T-cell (primary cell): ENCODE data around the gene STRIT1. TPM values are rescaled to one million over a fixed set of nuclear protein-coding genes. Genes with fewer than 3 reads are reported as not detected.

ENCODE experiments used
- ATAC-seq, 4 experiments: fragments of 200-7000 bp in 3 of 4; fragments of 150-1000 bp in 1 of 4; cut with Tn5 transposase; replicated peaks in 1 of 4; 1 replicate in 3 of 4; 2 replicates in 1 of 4; pipeline ENCODE4 v1.10.0; 2021; ENCODE audit warnings: moderate library complexity in 3 of 4, mild to moderate bottlenecking in 2 of 4, moderate number of reproducible peaks in 1 of 4
- CTCF ChIA-PET, 2 donors: fragments of 300-600 bp; sonication (Branson Sonifier 250); formaldehyde crosslinking; loops; one replicate each; lab custom pipeline; 2022; ENCODE audit warnings: antibody characterized with exemption in 2 of 2; lab: Charles Lee
- POLR2A ChIA-PET, 2 donors: fragments of 300-600 bp; sonication (Branson Sonifier 250); formaldehyde crosslinking; loops; one replicate each; lab custom pipeline; 2022; ENCODE audit warnings: antibody characterized with exemption in 2 of 2; lab: Charles Lee
- DNase-seq, 35 experiments: peaks; one replicate each; pipeline versions ENCODE4 v3.0.0 to v3.0.0-alpha.2; 2013 to 2023
- H3K27ac ChIP-seq: one replicate; pipeline ENCODE4 v1.5.1; 2013; ENCODE audit warnings: low read length
- H3K27me3 ChIP-seq, 2 experiments: replicated peaks in 1 of 2; 1 replicate in 1 of 2; 2 replicates in 1 of 2; pipeline versions ENCODE4 v1.6.1 to v1.7.0; 2013; ENCODE audit warnings: low read length in 1 of 2, mixed read lengths in 1 of 2; ENCODE audit not compliant: control insufficient read depth in 2 of 2, insufficient read depth in 2 of 2; ENCODE audit errors: extremely low read depth in 1 of 2
- H3K36me3 ChIP-seq, 2 donors: 1 replicate in 1 of 2; 2 replicates in 1 of 2; pipeline versions ENCODE4 v1.6.1 to v1.7.0; 2013; ENCODE audit warnings: low read length in 1 of 2; ENCODE audit not compliant: control insufficient read depth in 2 of 2, insufficient read depth in 1 of 2; ENCODE audit errors: extremely low read depth in 1 of 2
- H3K4me1 ChIP-seq, 2 experiments: 1 replicate in 1 of 2; 2 replicates in 1 of 2; pipeline versions ENCODE4 v1.6.1 to v1.7.0; 2013; ENCODE audit warnings: low read length in 2 of 2, mixed read lengths in 1 of 2; ENCODE audit not compliant: insufficient read depth in 2 of 2, control insufficient read depth in 1 of 2; ENCODE audit errors: extremely low read depth in 1 of 2
- H3K4me3 ChIP-seq, 2 donors: 1 replicate in 1 of 2; 2 replicates in 1 of 2; pipeline versions ENCODE4 v1.5.1 to v1.7.0; 2013; ENCODE audit warnings: mild to moderate bottlenecking in 2 of 2, low read length in 1 of 2, moderate library complexity in 1 of 2; ENCODE audit not compliant: control insufficient read depth in 1 of 2; ENCODE audit errors: extremely low read depth in 1 of 2
- H3K9me3 ChIP-seq: 2 replicates; pipeline ENCODE4 v1.7.0; 2013
- H3K27ac Mint-ChIP-seq, 2 donors: one replicate each; pipeline ENCODE4 v1.8.0; 2020 to 2021; ENCODE audit warnings: mild to moderate bottlenecking in 2 of 2, mixed read lengths in 2 of 2
- H3K27me3 Mint-ChIP-seq, 2 donors: one replicate each; pipeline ENCODE4 v1.8.0; 2021 to 2022; ENCODE audit warnings: mixed read lengths in 2 of 2
- H3K36me3 Mint-ChIP-seq: one replicate; pipeline ENCODE4 v1.8.0; 2021; ENCODE audit warnings: mixed read lengths
- H3K4me1 Mint-ChIP-seq, 3 donors: one replicate each; pipeline ENCODE4 v1.8.0; 2020 to 2022; ENCODE audit warnings: mixed read lengths in 3 of 3, mild to moderate bottlenecking in 1 of 3
- H3K4me3 Mint-ChIP-seq, 3 donors: one replicate each; pipeline ENCODE4 v1.8.0; 2020 to 2022; ENCODE audit warnings: mild to moderate bottlenecking in 3 of 3, mixed read lengths in 3 of 3, moderate library complexity in 3 of 3
- H3K9me3 Mint-ChIP-seq, 3 donors: one replicate each; pipeline ENCODE4 v1.8.0; 2020 to 2022; ENCODE audit warnings: mixed read lengths in 3 of 3
- WGBS: methylation state at CpG from one replicate; pipeline ENCODE4 v1.1.5; 2013; ENCODE audit warnings: missing lambda C conversion rate; ENCODE audit not compliant: insufficient coverage; 5-methylcytosine and 5-hydroxymethylcytosine counted together
- total RNA-seq, 35 experiments: library from RNA in 6 of 35; stranded (reverse) in 6 of 35; fragments of 120-200 nt in 1 of 35; gene quantifications; one replicate each; pipeline versions ENCODE4 v1.2.1 to v1.2.4 and lab custom pipeline; 2013 to 2026

The STRIT1 gene
- total RNA-seq, 5 donors from 2014 or later (not counting 1 experiment from before 2014, with no cell fraction given): not detected

DNA sequence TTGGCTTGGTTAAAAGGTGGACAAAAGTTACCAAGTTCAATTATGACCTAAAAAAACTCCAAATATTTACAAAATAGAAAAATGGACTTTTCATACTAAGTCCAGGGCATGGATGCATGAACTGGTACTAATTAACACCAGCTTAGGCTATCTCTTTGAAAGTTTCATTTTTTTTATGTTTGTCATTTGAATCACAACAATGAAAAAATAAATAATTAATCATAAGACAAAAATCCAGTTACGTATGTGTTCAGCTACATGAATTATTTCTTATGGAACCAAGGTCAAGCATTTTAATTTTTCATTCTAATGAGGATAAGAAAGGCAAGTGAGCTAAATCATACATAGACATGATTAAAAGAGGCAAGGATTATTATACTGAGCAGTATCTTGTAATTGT is 23.7 kb upstream of the STRIT1 start:
- ChIA-PET CTCF (interaction anchor here (0.5 kb wide), 2 partner anchors 171 to 642 kb away, joined by 3 read pairs; no protein-coding TSS in a partner anchor), POLR2A (no interaction called here)
- H3K9me3 ChIP-seq: no peaks in the 10 kb centered on the region
- H3K36me3 ChIP-seq: no peaks in the 10 kb centered on the region
- no peaks in the 10 kb centered on the region for H3K27me3 Mint-ChIP-seq
- H3K4me1 ChIP-seq: no peaks in the 10 kb centered on the region
- H3K4me3 Mint-ChIP-seq: no peak overlapping the region
- no peak for ATAC-seq
- H3K36me3 Mint-ChIP-seq: no peaks in the 10 kb centered on the region
- H3K4me1 Mint-ChIP-seq: no peaks in the 10 kb centered on the region
- no peak overlapping the region for H3K27ac Mint-ChIP-seq
- H3K9me3 Mint-ChIP-seq: no peaks in the 10 kb centered on the region
- DNase-seq: no peak
- no CpG with 5 or more reads among the region's 1 CpG for WGBS
- no peak overlapping the region for H3K4me3 ChIP-seq
- no peaks in the 10 kb centered on the region for H3K27me3 ChIP-seq
- H3K27ac ChIP-seq: no peak overlapping the region

DNA sequence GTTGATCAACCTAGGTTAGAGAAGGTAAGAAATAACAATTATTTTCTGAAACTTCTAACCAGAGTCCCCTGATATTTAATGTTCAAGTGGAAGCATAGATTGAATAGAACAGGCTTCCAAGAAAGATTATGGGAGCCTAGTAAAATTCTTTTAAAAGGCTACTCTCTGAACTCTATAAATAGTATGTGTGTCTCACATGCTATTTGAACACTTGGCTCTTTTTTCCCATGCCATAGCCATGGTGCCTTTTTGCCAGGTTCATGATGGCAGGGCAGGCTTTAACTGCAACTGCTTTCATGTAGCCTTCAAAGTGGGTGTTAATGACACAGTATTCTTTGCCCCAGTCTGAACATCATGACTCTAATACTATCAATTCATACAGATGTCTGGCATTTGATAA is 22.9 kb upstream of the STRIT1 start:
- CTCF ChIA-PET: no interaction called here
- Mint-ChIP-seq H3K4me1 (no peaks in the 10 kb centered on the region), H3K27ac (no peak overlapping the region), H3K4me3 (no peak overlapping the region), H3K27me3 (no peaks in the 10 kb centered on the region), H3K9me3 (no peaks in the 10 kb centered on the region), H3K36me3 (no peaks in the 10 kb centered on the region)
- Histone ChIP-seq H3K27ac (no peak overlapping the region), H3K27me3 (no peaks in the 10 kb centered on the region), H3K4me3 (no peak overlapping the region), H3K36me3 (no peaks in the 10 kb centered on the region), H3K4me1 (no peaks in the 10 kb centered on the region), H3K9me3 (no peaks in the 10 kb centered on the region)
- no peak for DNase-seq
- ATAC-seq: no peak
- POLR2A ChIA-PET: no interaction called here

GRCh38 chr3:155313916-155314315 is 20.4 kb upstream of the STRIT1 start:
- no CpG with 5 or more reads among the region's 2 CpGs for WGBS
- Mint-ChIP-seq H3K4me3 (no peak overlapping the region), H3K27ac (no peak overlapping the region), H3K9me3 (no peaks in the 10 kb centered on the region), H3K36me3 (no peaks in the 10 kb centered on the region), H3K4me1 (no peaks in the 10 kb centered on the region), H3K27me3 (no peaks in the 10 kb centered on the region)
- ChIA-PET CTCF (no interaction called here), POLR2A (no interaction called here)
- no peak for DNase-seq
- H3K4me3 ChIP-seq: no peak overlapping the region
- no peaks in the 10 kb centered on the region for H3K27me3 ChIP-seq
- no peaks in the 10 kb centered on the region for H3K9me3 ChIP-seq
- H3K27ac ChIP-seq: no peak overlapping the region
- ATAC-seq: no peak
- H3K4me1 ChIP-seq: no peaks in the 10 kb centered on the region
- no peaks in the 10 kb centered on the region for H3K36me3 ChIP-seq

DNA sequence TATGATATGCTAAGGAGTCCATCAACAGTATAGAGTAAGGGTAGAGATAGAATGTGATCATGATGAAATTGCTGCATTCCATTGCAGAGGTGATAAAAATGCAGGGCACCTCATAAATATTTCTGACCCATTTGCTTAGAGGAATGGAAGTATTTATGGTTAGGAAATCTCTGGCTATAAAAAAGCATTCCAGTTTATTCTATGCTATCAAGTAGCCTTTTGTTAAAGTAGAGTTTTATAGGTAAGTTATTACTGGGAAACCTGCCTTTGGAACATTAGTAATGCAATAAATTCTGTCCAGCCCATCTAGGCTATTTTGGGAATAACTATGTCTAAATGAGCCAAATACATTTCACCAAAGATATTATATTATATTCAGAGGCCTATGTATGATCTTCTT is 19.8 kb upstream of the STRIT1 start:
- ATAC-seq: no peak
- no peaks in the 10 kb centered on the region for H3K36me3 ChIP-seq
- no peaks in the 10 kb centered on the region for H3K4me1 Mint-ChIP-seq
- ChIA-PET CTCF (interaction anchor here in 1 of 2 donors (0.5 kb wide), 1 partner anchor 22 kb away, joined by 3 read pairs; no protein-coding TSS in a partner anchor), POLR2A (no interaction called here)
- DNase-seq: no peak
- peaks cover 0 to 3% of the 10 kb centered on the region in 2 experiments for H3K27me3 ChIP-seq
- H3K27me3 Mint-ChIP-seq: no peaks in the 10 kb centered on the region
- H3K4me1 ChIP-seq: no peaks in the 10 kb centered on the region
- no peaks in the 10 kb centered on the region for H3K36me3 Mint-ChIP-seq
- H3K27ac ChIP-seq: no peak overlapping the region
- H3K9me3 ChIP-seq: no peaks in the 10 kb centered on the region
- no peak overlapping the region for H3K4me3 ChIP-seq
- no peaks in the 10 kb centered on the region for H3K9me3 Mint-ChIP-seq
- no peak overlapping the region for H3K27ac Mint-ChIP-seq
- no peak overlapping the region for H3K4me3 Mint-ChIP-seq

- H3K27ac ChIP-seq: no peak overlapping the region
- Mint-ChIP-seq H3K27me3 (no peaks in the 10 kb centered on the region), H3K4me1 (no peaks in the 10 kb centered on the region), H3K4me3 (no peak overlapping the region), H3K27ac (no peak overlapping the region), H3K36me3 (no peaks in the 10 kb centered on the region), H3K9me3 (no peaks in the 10 kb centered on the region)
- no peaks in the 10 kb centered on the region for H3K9me3 ChIP-seq
- H3K4me1 ChIP-seq: no peaks in the 10 kb centered on the region
- H3K4me3 ChIP-seq: no peak overlapping the region
- ChIA-PET POLR2A (no interaction called here), CTCF (no interaction called here)
- no CpG with 5 or more reads among the region's 2 CpGs for WGBS
- no peaks in the 10 kb centered on the region for H3K36me3 ChIP-seq
- ATAC-seq (no peak), DNase-seq (no peak)
- H3K27me3 ChIP-seq: peaks cover 0 to 3% of the 10 kb centered on the region in 2 experiments
Observed at GRCh38 chr3:155312781-155313180, 19.3 kb upstream of the STRIT1 start.

GRCh38 chr3:155309581-155309980 is 16.1 kb upstream of the STRIT1 start:
- Histone ChIP-seq H3K9me3 (no peaks in the 10 kb centered on the region), H3K27ac (no peak overlapping the region), H3K27me3 (peaks cover 0 to 3% of the 10 kb centered on the region in 2 experiments), H3K36me3 (no peaks in the 10 kb centered on the region), H3K4me3 (no peak overlapping the region), H3K4me1 (no peaks in the 10 kb centered on the region)
- Mint-ChIP-seq H3K4me1 (no peaks in the 10 kb centered on the region), H3K27me3 (no peaks in the 10 kb centered on the region), H3K4me3 (no peak overlapping the region), H3K36me3 (no peaks in the 10 kb centered on the region), H3K9me3 (no peaks in the 10 kb centered on the region), H3K27ac (no peak overlapping the region)
- CTCF ChIA-PET: no interaction called here
- POLR2A ChIA-PET: no interaction called here
- DNase-seq: no peak
- no peak for ATAC-seq
- WGBS: 94% methylated on average over 17 of the region's 28 CpGs

DNA sequence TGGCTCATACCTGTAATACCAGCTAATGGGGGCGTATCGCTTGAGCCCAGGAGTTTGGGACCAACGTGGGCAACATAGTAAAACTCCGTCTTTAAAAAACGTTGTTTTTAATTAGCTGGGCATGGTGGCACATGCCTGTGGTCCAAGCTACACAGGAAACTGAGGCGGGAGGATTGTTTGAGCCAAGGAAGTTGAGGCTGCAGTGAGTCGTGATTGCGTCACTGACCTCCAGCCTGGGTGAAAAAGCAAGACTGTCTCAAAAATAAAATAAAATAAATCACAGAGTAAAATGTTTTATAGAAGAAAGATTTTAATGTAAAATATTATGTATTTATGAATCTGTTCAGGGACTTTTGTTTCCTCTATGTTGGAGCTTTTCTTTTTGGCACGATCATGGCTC is 15.3 kb upstream of the STRIT1 start:
- Histone ChIP-seq H3K9me3 (no peaks in the 10 kb centered on the region), H3K4me1 (no peaks in the 10 kb centered on the region), H3K36me3 (no peaks in the 10 kb centered on the region), H3K27ac (no peak overlapping the region), H3K4me3 (no peak overlapping the region), H3K27me3 (peaks cover 0 to 3% of the 10 kb centered on the region in 2 experiments)
- ATAC-seq (no peak), DNase-seq (no peak)
- Mint-ChIP-seq H3K9me3 (no peaks in the 10 kb centered on the region), H3K4me1 (no peaks in the 10 kb centered on the region), H3K4me3 (no peak overlapping the region), H3K36me3 (no peaks in the 10 kb centered on the region), H3K27me3 (no peaks in the 10 kb centered on the region), H3K27ac (no peak overlapping the region)
- POLR2A ChIA-PET: no interaction called here
- CTCF ChIA-PET: no interaction called here
- 83% methylated on average over 5 of the region's 9 CpGs for WGBS
